ENCODE results near the gene SIN3B. TPM values are rescaled to one million over a fixed set of nuclear protein-coding genes. Genes with fewer than 3 reads are reported as not detected.

SIN3B gene
- polyA plus RNA-seq, 1 of the 3 experiments (the other 2 are of a cell fraction) = 29.7 TPM

GRCh38 chr19:16820056-16820455 is 9.1 kb upstream of the SIN3B start (continued):
- TF ChIP-seq EP300 (IDR thresholded peaks at IDR 0.05; ENCODE audit: borderline replicate concordance in 1 of 2, low read depth in 1 of 2, low read length in 1 of 2) (no peak), IRF3 (IDR thresholded peaks at IDR 0.05; ENCODE audit: low read depth, low read length) (no peak), TAF1 (IDR thresholded peaks at IDR 0.05; ENCODE audit: borderline replicate concordance, low read depth, low read length) (no peak), CTCF (IDR thresholded peaks at IDR 0.05) (no peak), FOXJ3 (CRISPR knock-in tag; IDR thresholded peaks at IDR 0.05) (no peak), MXI1 (IDR thresholded peaks at IDR 0.05; ENCODE audit: low read depth, low read length) (no peak), YY1 (IDR thresholded peaks at IDR 0.05; ENCODE audit: low read depth) (no peak)

- Histone ChIP-seq H3K36me3 (replicated peaks in 1 of 2; ENCODE audit: control insufficient read depth in 1 of 2, insufficient read depth in 2 of 2, low read length in 1 of 2) (no peaks in the 10 kb centered on the region), H3K27me3 (ENCODE audit: insufficient read depth) (no peaks in the 10 kb centered on the region), H3K9ac (no peak overlapping the region), H4K20me1 (ENCODE audit: insufficient read depth) (no peaks in the 10 kb centered on the region), H3K4me1 (ENCODE audit: control insufficient read depth in 1 of 2, insufficient read depth in 2 of 2, low read depth in 1 of 2, low read length in 1 of 2) (peaks cover 7 to 16% of the 10 kb centered on the region in 2 experiments; a peak in 3 of 4 replicates), H3K4me2 (no peak overlapping the region), H3K79me2 (ENCODE audit: insufficient read depth) (no peaks in the 10 kb centered on the region), H3K9me3 (no peaks in the 10 kb centered on the region), H2AFZ (ENCODE audit: low read depth) (no peak overlapping the region), H3K4me3 (ENCODE audit: low read depth in 2 of 2, low read length in 1 of 2) (no peak overlapping the region), H3F3A (replicated peaks; ENCODE audit: insufficient read depth) (peaks cover 11% of the 10 kb centered on the region), H3K9me2 (no peaks in the 10 kb centered on the region), H3K27ac (ENCODE audit: low read depth in 2 of 2, low read length in 1 of 2) (no peak overlapping the region)
- DNase-seq = no peak
- ChIA-PET POLR2A (no interaction called here), CTCF (no interaction called here)
- no peak for TF ChIP-seq TCF12 (IDR thresholded peaks at IDR 0.05)
- no peak for TF ChIP-seq MXI1 (IDR thresholded peaks at IDR 0.05; ENCODE audit: low read depth, low read length)
- no peak for TF ChIP-seq CTCF (IDR thresholded peaks at IDR 0.05)
- TF ChIP-seq RXRA (IDR thresholded peaks at IDR 0.05; ENCODE audit: borderline replicate concordance, low read depth) = no peak
- TF ChIP-seq ZBTB33 (IDR thresholded peaks at IDR 0.05; ENCODE audit: borderline replicate concordance, low read depth) = no peak
- no peak for TF ChIP-seq RAD21 (IDR thresholded peaks at IDR 0.05; ENCODE audit: low read length)
- no peak for TF ChIP-seq MAX (IDR thresholded peaks at IDR 0.05; ENCODE audit: low read depth)
- no peak for TF ChIP-seq TEAD4 (IDR thresholded peaks at IDR 0.05; ENCODE audit: borderline replicate concordance, insufficient read depth)
- TF ChIP-seq IRF3 (IDR thresholded peaks at IDR 0.05; ENCODE audit: low read depth, low read length) = no peak
- no peak for TF ChIP-seq TAF1 (IDR thresholded peaks at IDR 0.05; ENCODE audit: borderline replicate concordance, low read depth, low read length)
- no peak for TF ChIP-seq CHD2 (IDR thresholded peaks at IDR 0.05; ENCODE audit: low read length, partially characterized antibody)
- no peak for TF ChIP-seq GABPA (IDR thresholded peaks at IDR 0.05; ENCODE audit: low read depth)
- no peak for TF ChIP-seq EP300 (IDR thresholded peaks at IDR 0.05; ENCODE audit: borderline replicate concordance in 1 of 2, low read depth in 1 of 2, low read length in 1 of 2)
- no peak for TF ChIP-seq RCOR1 (IDR thresholded peaks at IDR 0.05; ENCODE audit: low read length)
- TF ChIP-seq PBX3 (IDR thresholded peaks at IDR 0.05) = no peak
- TF ChIP-seq JUND (IDR thresholded peaks at IDR 0.05) = no peak
- TF ChIP-seq SMC3 (IDR thresholded peaks at IDR 0.05; ENCODE audit: low read depth, low read length) = no peak
- WGBS (ENCODE audit: low lambda C conversion rate) = 33% methylated on average over 7 of the region's 7 CpGs
Measured at GRCh38 chr19:16821081-16821480, 8.1 kb upstream of the SIN3B start.

All from SK-N-SH (cell line).